Endothelial cell of coronary artery (primary cell): ENCODE data around the gene COPS2. TPM values are rescaled to one million over a fixed set of nuclear protein-coding genes. Genes with fewer than 3 reads are reported as not detected.

Experiments used
- total RNA-seq: library from RNA; depleted of rRNA; stranded (reverse); fragments of >200 nt; gene quantifications from 2 replicates; pipeline ENCODE4 v1.2.3, GENCODE V29; 2014

COPS2 gene
- total RNA-seq = 67.7 and 83.6 TPM in 2 replicates

GRCh38 chr15:49155110-49155833 is at the start of gene COPS2:
Gene COPS2 (minus strand): TSS chr15:49155599. CDS start chr15:49155578, 21 bp downstream.

DNA sequence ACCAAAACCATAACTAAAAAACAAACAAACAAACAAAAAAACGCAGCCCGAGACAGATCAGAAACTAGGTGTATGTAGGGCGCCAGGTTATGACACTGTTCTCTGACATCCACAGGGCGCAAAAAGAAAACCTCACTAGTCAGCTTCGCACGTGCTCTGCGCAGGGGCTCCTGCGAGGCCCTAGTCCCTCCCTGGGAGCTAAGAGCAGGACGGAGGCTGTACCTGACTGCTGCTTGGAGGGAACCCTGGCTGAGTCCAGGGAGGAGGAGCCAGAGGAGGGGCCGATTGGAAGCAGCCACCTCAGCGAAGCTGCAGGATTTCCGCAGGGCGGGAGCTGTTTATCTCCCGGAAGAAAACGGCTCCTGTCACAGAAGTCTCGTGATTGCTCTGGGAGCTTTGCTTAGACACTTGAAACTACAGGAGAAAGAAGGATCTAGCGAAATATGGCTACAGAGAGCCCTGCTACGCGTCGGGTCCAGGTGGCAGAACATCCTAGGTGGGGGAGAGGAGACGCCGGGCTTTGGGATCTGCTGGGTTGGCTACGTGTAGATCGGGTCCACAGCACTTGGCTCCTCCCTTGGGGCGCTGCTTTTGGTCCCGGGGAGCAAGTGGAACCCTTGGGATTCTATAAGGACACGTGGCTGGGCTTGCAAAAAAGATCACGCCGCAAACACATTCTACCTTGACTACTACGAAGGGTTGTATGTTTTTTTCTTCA is 14.6 kb upstream of the COPS2 start, which contains the start of gene GALK2:
Gene GALK2, plus strand, starts transcription at position 368 of the 718 bp plus-strand sequence. Its CDS starts 76 bp downstream, at position 444.

Other genes starting within 250 kb of the COPS2 start
- 0.09 and 0.54 TPM in 2 replicates for gene SHC4, start 191.7 kb downstream of the COPS2 start, total RNA-seq
- 16.3 and 25.1 TPM in 2 replicates for gene SECISBP2L, start 109.2 kb downstream of the COPS2 start, total RNA-seq
- gene GALK2, start 14.6 kb upstream of the COPS2 start, total RNA-seq = 43.7 and 53.8 TPM in 2 replicates